ENCODE data around the gene ANKLE1.
"Not testable (repeated sequence)": the region's sequence is repeated elsewhere in the genome, so short reads cannot be mapped to it uniquely, and the experiment has no call there.

Gene ANKLE1

GRCh38 chr19:17283504-17283996 lies 1.8 kb downstream of the ANKLE1 start:
- Mint-ChIP-seq H3K27ac (no peak overlapping the region), H3K27me3 (peaks cover 6% of the 10 kb centered on the region), H3K9me3 (no peaks in the 10 kb centered on the region), H3K4me1 (ENCODE audit: low read depth) (peaks cover 21% of the 10 kb centered on the region), H3K4me3 (no peak overlapping the region), H3K36me3 (ENCODE audit: low read depth) (peaks cover 20% of the 10 kb centered on the region)
- intact Hi-C loops (cut with micrococcal nuclease) = loop anchor here (2.0 to 5.0 kb wide), 2 partner anchors 23 to 76 kb away; no protein-coding TSS in a partner anchor

- intact Hi-C loops (cut with micrococcal nuclease) = no loop called here
- Mint-ChIP-seq H3K36me3 (ENCODE audit: low read depth) (peaks cover 12% of the 10 kb centered on the region), H3K27ac (no peak overlapping the region)
Observed at GRCh38 chr19:17285415-17286135, 3.9 kb downstream of the ANKLE1 start.

GRCh38 chr19:17286263-17286662 lies 4.6 kb downstream of the ANKLE1 start:
- peaks cover 13% of the 10 kb centered on the region for H3K27me3 Mint-ChIP-seq
- no peak overlapping the region for H3K27ac Mint-ChIP-seq
- intact Hi-C loops (cut with micrococcal nuclease) = no loop called here
- H3K4me3 Mint-ChIP-seq = no peak overlapping the region
- H3K36me3 Mint-ChIP-seq (ENCODE audit: low read depth) = peaks cover 16% of the 10 kb centered on the region
- peaks cover 17% of the 10 kb centered on the region for H3K4me1 Mint-ChIP-seq (ENCODE audit: low read depth)
- H3K9me3 Mint-ChIP-seq = no peaks in the 10 kb centered on the region

More at GRCh38 chr19:17285415-17286135, 3.9 kb downstream of the ANKLE1 start:
- Mint-ChIP-seq H3K27me3 (peaks cover 13% of the 10 kb centered on the region), H3K9me3 (no peaks in the 10 kb centered on the region), H3K4me3 (no peak overlapping the region), H3K4me1 (ENCODE audit: low read depth) (peaks cover 21% of the 10 kb centered on the region)

- intact Hi-C loops (cut with micrococcal nuclease) = no loop called here
- Mint-ChIP-seq H3K4me1 (ENCODE audit: low read depth) (peaks cover 13% of the 10 kb centered on the region), H3K4me3 (no peak overlapping the region), H3K27me3 (peaks cover 13% of the 10 kb centered on the region), H3K9me3 (no peaks in the 10 kb centered on the region), H3K36me3 (ENCODE audit: low read depth) (peaks cover 21% of the 10 kb centered on the region), H3K27ac (no peak overlapping the region)
Observed at GRCh38 chr19:17286752-17287151, 5.1 kb downstream of the ANKLE1 start.

DNA sequence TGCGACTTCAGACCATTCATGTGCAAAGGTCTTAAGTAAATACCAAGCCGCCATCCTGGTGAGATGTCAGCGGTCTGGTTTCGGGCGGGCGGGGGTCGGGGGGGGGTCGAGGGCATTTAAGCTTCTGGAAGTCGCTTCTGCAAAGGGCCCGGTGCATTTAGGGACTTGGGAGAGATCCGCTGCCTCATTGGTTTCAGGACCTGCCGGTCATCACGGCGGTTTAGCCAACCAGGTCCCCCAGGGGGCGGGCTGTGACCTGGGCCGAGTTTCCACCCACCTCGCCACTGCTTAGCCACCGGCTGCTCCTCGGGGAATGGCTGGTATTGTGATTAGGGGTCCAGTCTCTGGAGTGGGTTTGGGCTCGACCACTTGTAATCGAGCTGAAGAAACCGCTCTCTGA lies 7.8 kb downstream of the ANKLE1 start:
- H3K4me1 Mint-ChIP-seq (ENCODE audit: low read depth) = peaks cover 12% of the 10 kb centered on the region
- intact Hi-C loops (cut with micrococcal nuclease) = no loop called here
- no peak overlapping the region for H3K27ac Mint-ChIP-seq
- H3K36me3 Mint-ChIP-seq (ENCODE audit: low read depth) = peaks cover 24% of the 10 kb centered on the region
- peaks cover 9% of the 10 kb centered on the region for H3K27me3 Mint-ChIP-seq
- H3K9me3 Mint-ChIP-seq = no peaks in the 10 kb centered on the region
- no peak overlapping the region for H3K4me3 Mint-ChIP-seq

DNA sequence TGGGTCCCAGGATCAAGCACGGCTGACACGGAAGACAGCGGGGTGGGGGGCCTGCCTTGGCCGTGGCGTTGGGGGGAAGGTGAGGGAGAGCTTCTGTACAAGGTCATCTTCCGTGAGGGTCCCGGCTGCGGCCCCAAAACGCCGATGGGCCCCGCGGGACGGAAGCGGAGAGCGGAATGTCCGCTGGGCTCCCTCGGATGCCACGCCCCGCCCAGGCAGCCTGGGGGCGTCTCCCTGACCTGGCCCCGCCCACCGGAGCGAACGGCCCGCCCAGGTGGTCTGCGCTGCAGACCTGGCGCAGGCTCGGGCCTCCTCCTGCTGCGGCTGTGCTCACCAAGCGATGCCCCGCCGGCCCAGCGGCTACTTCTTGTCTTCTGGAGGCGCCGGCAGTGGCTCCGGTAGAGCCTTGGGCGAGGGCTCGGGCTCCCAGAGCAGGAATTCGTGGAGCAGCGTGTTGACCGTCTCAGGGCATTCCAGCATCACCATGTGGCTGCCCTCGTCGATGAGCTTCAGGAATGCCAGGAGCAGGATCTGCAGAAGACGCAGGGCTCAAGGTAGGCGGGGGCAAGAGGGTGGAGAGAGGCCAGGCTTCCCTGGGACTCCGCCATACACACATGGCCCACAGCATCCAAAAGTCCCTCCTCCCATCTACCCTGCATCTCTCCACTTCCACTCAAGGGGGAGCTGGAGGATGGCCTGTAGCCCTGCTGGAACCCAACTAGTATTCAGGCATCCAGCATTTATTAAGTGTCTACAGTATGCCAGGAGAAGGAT lies 10.8 kb downstream of the ANKLE1 start:
- H3K27me3 Mint-ChIP-seq = peaks cover 9% of the 10 kb centered on the region
- H3K4me3 Mint-ChIP-seq = peak overlapping the region; percentile 77
- H3K27ac Mint-ChIP-seq = peak overlapping the region; percentile 77
- H3K4me1 Mint-ChIP-seq (ENCODE audit: low read depth) = peaks cover 17% of the 10 kb centered on the region
- intact Hi-C loops (cut with micrococcal nuclease) = loop anchor here (1.0 to 2.0 kb wide), 4 partner anchors 13 to 94 kb away; partner anchors contain the start of genes GTPBP3 and MRPL34
- no peaks in the 10 kb centered on the region for H3K9me3 Mint-ChIP-seq
- peaks cover 36% of the 10 kb centered on the region for H3K36me3 Mint-ChIP-seq (ENCODE audit: low read depth)

GRCh38 chr19:17293605-17294004 lies 11.9 kb downstream of the ANKLE1 start:
- Mint-ChIP-seq H3K4me1 (ENCODE audit: low read depth) (peaks cover 17% of the 10 kb centered on the region), H3K36me3 (ENCODE audit: low read depth) (peaks cover 44% of the 10 kb centered on the region), H3K27ac (no peak overlapping the region), H3K4me3 (no peak overlapping the region), H3K27me3 (peaks cover 7% of the 10 kb centered on the region), H3K9me3 (no peaks in the 10 kb centered on the region)
- intact Hi-C loops (cut with micrococcal nuclease) = loop anchor here (2.0 kb wide), 3 partner anchors 43 to 93 kb away; partner anchors contain the start of gene GTPBP3

DNA sequence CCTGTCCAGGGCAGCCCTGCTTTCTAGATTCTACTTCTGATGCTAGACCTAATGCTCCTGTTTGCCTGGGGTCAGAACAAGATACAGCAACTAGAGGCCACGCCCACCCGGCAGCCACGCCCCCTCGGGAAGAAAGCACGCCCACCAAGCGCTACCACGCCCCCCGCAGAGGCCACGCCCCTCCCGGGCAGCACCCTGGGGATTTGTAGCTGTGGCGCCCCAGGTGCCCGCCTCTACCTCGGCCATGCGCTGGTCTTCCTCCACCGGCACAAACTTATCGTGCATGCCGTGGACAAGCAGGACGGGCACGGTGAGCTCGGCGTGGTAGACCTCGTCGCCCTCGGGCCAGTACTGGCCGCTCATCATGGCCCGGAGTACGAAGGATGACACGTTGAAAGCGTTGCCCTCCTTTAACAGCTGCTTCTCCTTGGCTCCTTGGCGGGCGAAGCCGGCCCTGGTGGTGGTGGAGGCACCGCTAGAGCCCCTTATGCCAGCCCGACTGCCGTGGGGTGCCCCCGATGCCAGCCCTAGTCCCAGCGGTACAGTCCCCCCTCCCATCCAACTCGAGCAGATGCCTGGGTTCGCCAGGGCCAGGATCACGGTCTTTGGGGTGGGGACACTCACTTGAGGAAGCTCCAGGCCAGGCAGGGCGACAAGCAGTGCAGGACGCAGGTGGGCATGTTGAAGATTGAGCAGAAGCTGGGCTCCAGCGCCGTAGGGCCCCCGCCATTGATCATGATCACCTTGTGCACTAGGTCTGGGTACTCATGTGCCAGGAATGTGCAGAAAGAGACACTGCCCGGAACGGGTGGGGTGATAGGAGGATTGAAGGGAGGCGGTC lies 12.6 kb downstream of the ANKLE1 start:
- Mint-ChIP-seq H3K9me3 (no peaks in the 10 kb centered on the region), H3K27me3 (peaks cover 4% of the 10 kb centered on the region), H3K27ac (no peak overlapping the region), H3K4me3 (no peak overlapping the region), H3K4me1 (ENCODE audit: low read depth) (peaks cover 17% of the 10 kb centered on the region), H3K36me3 (ENCODE audit: low read depth) (peaks cover 50% of the 10 kb centered on the region)
- intact Hi-C loops (cut with micrococcal nuclease) = no loop called here

DNA sequence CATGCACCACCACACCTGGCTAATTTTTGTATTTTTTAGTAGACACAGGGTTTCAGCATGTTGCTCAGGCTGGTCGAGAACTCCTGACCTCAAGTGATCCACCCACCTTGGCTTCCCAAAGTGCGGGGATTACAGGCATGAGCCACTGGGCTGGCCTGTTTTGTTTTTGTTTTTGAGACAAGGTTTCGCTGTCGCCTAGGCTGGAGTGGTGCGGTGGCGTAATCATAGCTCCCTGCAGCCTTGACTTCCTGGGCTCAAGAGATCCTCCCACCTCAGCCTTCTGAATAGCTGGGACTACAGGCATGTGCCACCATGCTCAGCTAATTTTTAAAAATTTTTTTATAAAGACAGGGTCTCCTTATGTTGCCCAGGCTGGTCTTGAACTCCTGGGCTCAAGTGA lies 13.8 kb downstream of the ANKLE1 start:
- Mint-ChIP-seq H3K4me1 (ENCODE audit: low read depth) (peaks cover 17% of the 10 kb centered on the region), H3K36me3 (ENCODE audit: low read depth) (peaks cover 59% of the 10 kb centered on the region)
- H3K9me3 Mint-ChIP-seq; H3K27ac Mint-ChIP-seq; H3K27me3 Mint-ChIP-seq; H3K4me3 Mint-ChIP-seq; intact Hi-C loops (cut with micrococcal nuclease): not testable (repeated sequence)

GRCh38 chr19:17296273-17296672 lies 14.6 kb downstream of the ANKLE1 start:
- no peaks in the 10 kb centered on the region for H3K27me3 Mint-ChIP-seq
- H3K4me3 Mint-ChIP-seq = no peak overlapping the region
- intact Hi-C loops (cut with micrococcal nuclease) = no loop called here
- peaks cover 62% of the 10 kb centered on the region for H3K36me3 Mint-ChIP-seq (ENCODE audit: low read depth)
- no peaks in the 10 kb centered on the region for H3K9me3 Mint-ChIP-seq
- H3K4me1 Mint-ChIP-seq (ENCODE audit: low read depth) = peaks cover 18% of the 10 kb centered on the region
- no peak overlapping the region for H3K27ac Mint-ChIP-seq

GRCh38 chr19:17296976-17297375 lies 15.3 kb downstream of the ANKLE1 start:
- no peak overlapping the region for H3K27ac Mint-ChIP-seq
- no peak overlapping the region for H3K4me3 Mint-ChIP-seq
- intact Hi-C loops (cut with micrococcal nuclease) = no loop called here
- H3K4me1 Mint-ChIP-seq (ENCODE audit: low read depth) = peaks cover 20% of the 10 kb centered on the region
- H3K27me3 Mint-ChIP-seq = no peaks in the 10 kb centered on the region
- no peaks in the 10 kb centered on the region for H3K9me3 Mint-ChIP-seq
- H3K36me3 Mint-ChIP-seq (ENCODE audit: low read depth) = peaks cover 61% of the 10 kb centered on the region

- Mint-ChIP-seq H3K27ac (no peak overlapping the region), H3K4me3 (no peak overlapping the region), H3K27me3 (no peaks in the 10 kb centered on the region), H3K9me3 (no peaks in the 10 kb centered on the region), H3K4me1 (ENCODE audit: low read depth) (peaks cover 35% of the 10 kb centered on the region), H3K36me3 (ENCODE audit: low read depth) (peaks cover 52% of the 10 kb centered on the region)
- intact Hi-C loops (cut with micrococcal nuclease) = no loop called here
Observed at GRCh38 chr19:17300992-17301619, 19.4 kb downstream of the ANKLE1 start.
